PFSK-1 (cell line): Measurements from ENCODE around the gene POM121L2.

Source experiments
- FOXP2 ChIP-seq: optimal IDR thresholded peaks from 2 replicates; pipeline ENCODE3; 2011; ENCODE audit warnings: borderline replicate concordance, control low read depth, inconsistent platforms; ENCODE audit not compliant: insufficient read depth; ENCODE audit errors: extremely low read length, extremely low read depth
- POLR2AphosphoS5 ChIP-seq: IDR thresholded peaks from 2 replicates; pipeline ENCODE4 v1.6.1; 2012; ENCODE audit warnings: low read depth, mild to moderate bottlenecking, control low read depth, low read length, moderate library complexity
- TF ChIP-seq, protein P1 (sequence below), 2 experiments: IDR thresholded peaks; 2 replicates each; pipeline versions ENCODE4 v1.6.1 to v1.8.0; 2011 to 2012; ENCODE audit warnings: low read depth in 2 of 2, low read length in 2 of 2, control low read depth in 1 of 2, inconsistent platforms in 1 of 2, mild to moderate bottlenecking in 1 of 2, moderate library complexity in 1 of 2; ENCODE audit not compliant: insufficient read depth in 1 of 2

DNA sequence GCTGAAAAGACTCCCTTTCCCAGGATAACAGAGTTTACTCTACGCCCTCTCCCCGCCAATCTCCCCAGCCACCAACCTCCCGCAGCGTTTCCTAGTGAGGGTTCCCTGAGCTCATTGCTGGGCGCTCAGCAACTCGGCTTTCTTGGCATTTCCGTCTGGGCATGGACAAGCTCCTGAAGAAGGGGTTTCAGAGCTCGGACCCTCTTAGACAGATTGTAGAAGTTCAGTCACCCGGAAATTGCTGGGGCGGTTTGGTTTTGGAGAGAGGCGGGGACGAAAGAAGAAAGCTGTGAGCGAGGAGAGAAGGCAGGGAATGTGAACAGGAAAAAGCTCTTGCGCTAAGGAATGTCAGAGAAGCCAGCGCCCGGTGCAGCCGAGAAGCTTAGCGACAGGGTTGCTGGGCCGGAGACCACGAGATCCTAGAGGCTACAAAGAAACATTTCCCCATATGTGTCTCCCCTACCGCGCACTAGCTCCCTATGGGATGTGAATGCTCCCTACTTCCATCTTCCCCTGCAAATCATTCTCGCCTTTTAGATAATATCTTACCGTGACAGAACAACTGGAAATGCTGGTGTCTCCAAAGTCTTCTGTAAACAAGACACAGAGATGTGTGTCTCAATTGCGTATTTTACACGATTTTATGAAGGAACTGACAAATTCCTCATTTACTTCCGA, 15.8 kb downstream of the POM121L2 start:
- TF ChIP-seq FOXP2 (no peak), POLR2AphosphoS5 (no peak)
- TF ChIP-seq, protein P1, sequence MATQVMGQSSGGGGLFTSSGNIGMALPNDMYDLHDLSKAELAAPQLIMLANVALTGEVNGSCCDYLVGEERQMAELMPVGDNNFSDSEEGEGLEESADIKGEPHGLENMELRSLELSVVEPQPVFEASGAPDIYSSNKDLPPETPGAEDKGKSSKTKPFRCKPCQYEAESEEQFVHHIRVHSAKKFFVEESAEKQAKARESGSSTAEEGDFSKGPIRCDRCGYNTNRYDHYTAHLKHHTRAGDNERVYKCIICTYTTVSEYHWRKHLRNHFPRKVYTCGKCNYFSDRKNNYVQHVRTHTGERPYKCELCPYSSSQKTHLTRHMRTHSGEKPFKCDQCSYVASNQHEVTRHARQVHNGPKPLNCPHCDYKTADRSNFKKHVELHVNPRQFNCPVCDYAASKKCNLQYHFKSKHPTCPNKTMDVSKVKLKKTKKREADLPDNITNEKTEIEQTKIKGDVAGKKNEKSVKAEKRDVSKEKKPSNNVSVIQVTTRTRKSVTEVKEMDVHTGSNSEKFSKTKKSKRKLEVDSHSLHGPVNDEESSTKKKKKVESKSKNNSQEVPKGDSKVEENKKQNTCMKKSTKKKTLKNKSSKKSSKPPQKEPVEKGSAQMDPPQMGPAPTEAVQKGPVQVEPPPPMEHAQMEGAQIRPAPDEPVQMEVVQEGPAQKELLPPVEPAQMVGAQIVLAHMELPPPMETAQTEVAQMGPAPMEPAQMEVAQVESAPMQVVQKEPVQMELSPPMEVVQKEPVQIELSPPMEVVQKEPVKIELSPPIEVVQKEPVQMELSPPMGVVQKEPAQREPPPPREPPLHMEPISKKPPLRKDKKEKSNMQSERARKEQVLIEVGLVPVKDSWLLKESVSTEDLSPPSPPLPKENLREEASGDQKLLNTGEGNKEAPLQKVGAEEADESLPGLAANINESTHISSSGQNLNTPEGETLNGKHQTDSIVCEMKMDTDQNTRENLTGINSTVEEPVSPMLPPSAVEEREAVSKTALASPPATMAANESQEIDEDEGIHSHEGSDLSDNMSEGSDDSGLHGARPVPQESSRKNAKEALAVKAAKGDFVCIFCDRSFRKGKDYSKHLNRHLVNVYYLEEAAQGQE (IDR thresholded peaks at IDR 0.05; ENCODE audit: insufficient read depth in 1 of 2, low read depth in 2 of 2, low read length in 2 of 2) = no peak
